HCT116 (cell line): ENCODE measurements around the gene IGF2BP3. TPM values are rescaled to one million over a fixed set of nuclear protein-coding genes. Genes with fewer than 3 reads are reported as not detected.

Source experiments
- ATAC-seq: fragments of 200-7000 bp; cut with Tn5 transposase; 2 replicates; pipeline ENCODE4 v1.9.1; 2020; ENCODE audit warnings: mild to moderate bottlenecking, moderate library complexity
- BruUV-seq: library from RNA; stranded (reverse); fragments of 400-500 nt; replicated peaks from 2 replicates; lab custom pipeline; 2021; lab: Mats Ljungman, UMichigan
- CTCF ChIA-PET: fragments of 300-600 bp; sonication (Branson Sonifier 250); formaldehyde crosslinking; loops from one replicate; lab custom pipeline; 2021; ENCODE audit warnings: antibody characterized with exemption; lab: Charles Lee
- POLR2A ChIA-PET: fragments of 300-600, 350-600 bp; sonication (Branson Sonifier 250); formaldehyde crosslinking; loops from one replicate; lab custom pipeline; 2021; ENCODE audit warnings: antibody characterized with exemption; lab: Charles Lee
- RAD21 ChIA-PET, 2 experiments: fragments of 300-600 bp; sonication (Branson Sonifier 250); formaldehyde crosslinking; loops; one replicate each; lab custom pipeline; 2023; ENCODE audit warnings: low total read pairs in 2 of 2; ENCODE audit not compliant: uncharacterized antibody in 2 of 2, unreplicated experiment in 2 of 2, low non-redundant PET in 1 of 2; lab: Charles Lee
- DNase-seq: peaks from one replicate; pipeline ENCODE4 v3.0.0-alpha.2; 2010; ENCODE audit warnings: low read depth, low spot score
- H2AFZ ChIP-seq: fragments of 200-600 bp; shearing (Covaris generic), sonication (generic); 2 replicates; pipeline ENCODE4 v1.6.1; 2017; ENCODE audit warnings: low read depth, mixed run types, mixed read lengths, antibody characterized with exemption, low read length; ENCODE audit not compliant: poor library complexity, severe bottlenecking
- H3K27ac ChIP-seq: 2 replicates; pipeline ENCODE4 v1.5.1; 2012; ENCODE audit warnings: low read depth, low read length
- H3K27me3 ChIP-seq: fragments of 200-600 bp; sonication (generic); 2 replicates; pipeline ENCODE4 v1.6.1; 2016; ENCODE audit warnings: mixed run types, low read length, mixed read lengths; ENCODE audit not compliant: insufficient read depth
- H3K36me3 ChIP-seq, 2 experiments: fragments of 200-500 bp in 1 of 2; fragments of 200-600 bp in 1 of 2; sonication (Bioruptor generic) in 1 of 2; sonication (generic) in 1 of 2; 2 replicates each; pipeline versions ENCODE4 v1.5.1 to v1.6.1; 2014 to 2016; ENCODE audit warnings: low read length in 2 of 2, inconsistent platforms in 1 of 2, mixed read lengths in 1 of 2, mixed run types in 1 of 2; ENCODE audit not compliant: insufficient read depth in 2 of 2, control insufficient read depth in 1 of 2
- H3K4me1 ChIP-seq, 2 experiments: fragments of 200-600 bp in 1 of 2; sonication (generic) in 1 of 2; 2 replicates each; pipeline versions ENCODE4 v1.5.1 to v1.6.1; 2012 to 2017; ENCODE audit warnings: low read length in 2 of 2, inconsistent platforms in 1 of 2, mild to moderate bottlenecking in 1 of 2, mixed read lengths in 1 of 2, mixed run types in 1 of 2, moderate library complexity in 1 of 2; ENCODE audit not compliant: insufficient read depth in 2 of 2, control insufficient read depth in 1 of 2
- H3K4me2 ChIP-seq: fragments of 200-600 bp; sonication (generic); 2 replicates; pipeline ENCODE4 v1.6.1; 2017; ENCODE audit warnings: mixed run types, low read length, mixed read lengths
- H3K4me3 ChIP-seq, 2 experiments: fragments of 200-600 bp in 1 of 2; sonication (generic) in 1 of 2; replicated peaks in 1 of 2; 2 replicates each; pipeline ENCODE4 v1.5.1; 2011 to 2016; ENCODE audit warnings: low read length in 2 of 2, control low read depth in 1 of 2, low read depth in 1 of 2, mild to moderate bottlenecking in 1 of 2, mixed read lengths in 1 of 2, mixed run types in 1 of 2
- H3K79me2 ChIP-seq: fragments of 200-600 bp; sonication (generic); 2 replicates; pipeline ENCODE4 v1.6.1; 2017; ENCODE audit warnings: mild to moderate bottlenecking, mixed run types, low read length, moderate library complexity, mixed read lengths; ENCODE audit not compliant: insufficient read depth
- H3K9ac ChIP-seq: fragments of 200-600 bp; sonication (generic); 2 replicates; pipeline ENCODE4 v1.6.1; 2016; ENCODE audit warnings: low read length, mixed read lengths
- H3K9me2 ChIP-seq: fragments of 200-600 bp; sonication (generic), shearing (Covaris generic); 2 replicates; pipeline ENCODE4 v1.6.1; 2017; ENCODE audit warnings: mixed run types, mild to moderate bottlenecking, moderate library complexity; ENCODE audit not compliant: insufficient read depth
- H3K9me3 ChIP-seq, 2 experiments: fragments of 200-500 bp in 1 of 2; fragments of 200-600 bp in 1 of 2; sonication (Bioruptor generic) in 1 of 2; sonication (generic) in 1 of 2; 2 replicates each; pipeline ENCODE4 v1.6.1; 2014 to 2017; ENCODE audit warnings: low read length in 2 of 2, mixed read lengths in 2 of 2, inconsistent platforms in 1 of 2, low read depth in 1 of 2, mild to moderate bottlenecking in 1 of 2, mixed run types in 1 of 2, moderate library complexity in 1 of 2; ENCODE audit not compliant: control insufficient read depth in 1 of 2, insufficient read depth in 1 of 2
- H4K20me1 ChIP-seq: fragments of 200-600 bp; sonication (generic), shearing (Covaris generic); 2 replicates; pipeline ENCODE4 v1.6.1; 2017; ENCODE audit warnings: mixed run types, mild to moderate bottlenecking, moderate library complexity; ENCODE audit not compliant: insufficient read depth
- ATF3 ChIP-seq: IDR thresholded peaks from 2 replicates; pipeline ENCODE4 v1.6.1; 2012
- CBX3 ChIP-seq: IDR thresholded peaks from 2 replicates; pipeline ENCODE4 v1.6.1; 2012; ENCODE audit warnings: low read depth
- CTCF ChIP-seq, 3 experiments: fragments of 200-600 bp in 1 of 3; sonication (generic) in 1 of 3; IDR thresholded peaks in 2 of 3; conservative IDR thresholded peaks in 1 of 3; 2 replicates each; pipeline ENCODE4 v1.5.1; 2012 to 2017; ENCODE audit warnings: low read depth in 2 of 3, low read length in 2 of 3, antibody characterized with exemption in 1 of 3, borderline replicate concordance in 1 of 3, control low read depth in 1 of 3, mild to moderate bottlenecking in 1 of 3, mixed read lengths in 1 of 3, mixed run types in 1 of 3, moderate library complexity in 1 of 3; ENCODE audit not compliant: insufficient read depth in 1 of 3
- ELF1 ChIP-seq: IDR thresholded peaks from 2 replicates; pipeline ENCODE4 v1.6.1; 2012; ENCODE audit warnings: low read depth, borderline replicate concordance
- EZH2 ChIP-seq: fragments of 200-600 bp; sonication (generic); IDR thresholded peaks from 2 replicates; pipeline ENCODE4 v1.6.1; 2017; ENCODE audit warnings: antibody characterized with exemption, mixed run types
- EZH2phosphoT487 ChIP-seq: fragments of 200-600 bp; IDR thresholded peaks from 2 replicates; pipeline ENCODE4 v1.6.1; 2018; ENCODE audit warnings: antibody characterized with exemption, borderline replicate concordance
- FOSL1 ChIP-seq: IDR thresholded peaks from 2 replicates; pipeline ENCODE4 v1.6.1; 2012; ENCODE audit warnings: low read depth
- JUND ChIP-seq: IDR thresholded peaks from 2 replicates; pipeline ENCODE4 v1.6.1; 2012
- MAX ChIP-seq: IDR thresholded peaks from 2 replicates; pipeline ENCODE4 v1.6.1; 2012
- POLR2AphosphoS5 ChIP-seq: IDR thresholded peaks from 2 replicates; pipeline ENCODE4 v1.6.1; 2011; ENCODE audit warnings: mild to moderate bottlenecking, low read depth, low read length, moderate library complexity
- RAD21 ChIP-seq: IDR thresholded peaks from 2 replicates; pipeline ENCODE4 v1.6.1; 2012; ENCODE audit warnings: low read depth, mild to moderate bottlenecking
- REST ChIP-seq: IDR thresholded peaks from 2 replicates; pipeline ENCODE4 v1.6.1; 2012; ENCODE audit warnings: low read depth
- SIN3A ChIP-seq: IDR thresholded peaks from 2 replicates; pipeline ENCODE4 v1.6.1; 2012; ENCODE audit warnings: low read depth
- SP1 ChIP-seq: IDR thresholded peaks from 2 replicates; pipeline ENCODE4 v1.6.1; 2012; ENCODE audit warnings: low read depth
- TCF7L2 ChIP-seq: IDR thresholded peaks from 2 replicates; pipeline ENCODE4 v1.7.0; 2011; ENCODE audit warnings: borderline replicate concordance, inconsistent platforms; ENCODE audit not compliant: insufficient read depth, insufficient read length; ENCODE audit errors: extremely low read depth
- ZFX ChIP-seq: fragments of 450-650 bp; IDR thresholded peaks from 2 replicates; pipeline ENCODE4 v1.6.1; 2017
- ZNF274 ChIP-seq: fragments of 200-500 bp; sonication (Bioruptor generic); IDR thresholded peaks from 2 replicates; pipeline ENCODE4 v1.6.1; 2014; ENCODE audit warnings: mild to moderate bottlenecking, low read depth, low read length, inconsistent platforms
- intact Hi-C: fragments of 100-400 bp; cut with micrococcal nuclease; formaldehyde crosslinking; loops from 2 replicates; pipeline ENCODE4 v1.10.0; 2022
- total RNA-seq: library from RNA; stranded (reverse); gene quantifications from one replicate; pipeline ENCODE4 v1.2.1, GENCODE V29; 2021; ENCODE audit not compliant: unreplicated experiment

IGF2BP3 gene
- total RNA-seq, 1 experiment from 2014 or later = 79.1 TPM

GRCh38 chr7:23378996-23379395, 91.3 kb downstream of the IGF2BP3 start:
- Histone ChIP-seq H3K36me3 (0 out of 4 replicates have a peak, but pooled peaks cover 2 to 4% of the 10 kb centered on the region in 2 experiments), H3K27me3 (no peaks in the 10 kb centered on the region), H4K20me1 (peaks cover 4% of the 10 kb centered on the region; the same call in 1 of the 2 replicates), H3K27ac (no peak overlapping the region), H3K9me2 (no peaks in the 10 kb centered on the region), H3K9me3 (no peaks in the 10 kb centered on the region), H2AFZ (no peak overlapping the region), H3K4me3 (no peak overlapping the region), H3K4me2 (no peak overlapping the region), H3K9ac (no peak overlapping the region), H3K79me2 (peaks cover 87% of the 10 kb centered on the region), H3K4me1 (peaks cover 24 to 44% of the 10 kb centered on the region in 2 experiments)
- no TSS peak for BruUV-seq
- intact Hi-C loops = no loop called here
- TF ChIP-seq POLR2AphosphoS5 (no peak), EZH2 (no peak), SP1 (no peak), SIN3A (no peak), ZNF274 (no peak), ZFX (no peak), ELF1 (no peak), ATF3 (no peak), RAD21 (no peak), CBX3 (no peak), FOSL1 (no peak), REST (no peak), TCF7L2 (no peak), CTCF (IDR thresholded peaks at IDR 0.05 in 2 of 3, conservative IDR thresholded peaks at IDR 0.05 in 1 of 3; ENCODE audit: borderline replicate concordance in 1 of 3, insufficient read depth in 1 of 3, low read depth in 2 of 3, low read length in 2 of 3) (no peak), EZH2phosphoT487 (no peak), JUND (no peak), MAX (no peak)
- RAD21 ChIA-PET = no interaction called here
- CTCF ChIA-PET = no interaction called here
- ATAC-seq = no peak
- no peak for DNase-seq
- POLR2A ChIA-PET = no interaction called here
